Measurements from ENCODE around the gene PLA2R1.

- TF ChIP-seq CTCF (IDR thresholded peaks at IDR 0.05) = no peak
- no peak for TF ChIP-seq POLR2A (IDR thresholded peaks at IDR 0.05)
These were observed 55.3 kb downstream of the PLA2R1 start for GRCh38 chr2:160007111-160007510.
